Tibial nerve (tissue), 3 donors: ENCODE results near the gene APLP2.

Source experiments
- CTCF ChIP-seq, 5 experiments: fragments of 200-600 bp in 3 of 5; fragments of 450-650 bp in 2 of 5; sonication (generic) in 3 of 5; IDR thresholded peaks; one replicate each; pipeline ENCODE4 v1.5.1; 2016 to 2019; ENCODE audit warnings: antibody characterized with exemption in 5 of 5, mild to moderate bottlenecking in 3 of 5, moderate library complexity in 2 of 5
- POLR2A ChIP-seq, 2 donors: fragments of 450-650 bp; IDR thresholded peaks; one replicate each; pipeline ENCODE4 v1.6.1; 2017; ENCODE audit warnings: antibody characterized with exemption in 2 of 2, mild to moderate bottlenecking in 2 of 2, moderate library complexity in 2 of 2

GRCh38 chr11:130049328-130049771 is 20.3 kb upstream of the APLP2 start:
- TF ChIP-seq CTCF (IDR thresholded peaks at IDR 0.05) (no peak), POLR2A (IDR thresholded peaks at IDR 0.05) (no peak)
